ENCODE results near the gene POLR2I.
"Not testable (repeated sequence)": the region's sequence is repeated elsewhere in the genome, so short reads cannot be mapped to it uniquely, and the experiment has no call there.

The POLR2I gene

DNA sequence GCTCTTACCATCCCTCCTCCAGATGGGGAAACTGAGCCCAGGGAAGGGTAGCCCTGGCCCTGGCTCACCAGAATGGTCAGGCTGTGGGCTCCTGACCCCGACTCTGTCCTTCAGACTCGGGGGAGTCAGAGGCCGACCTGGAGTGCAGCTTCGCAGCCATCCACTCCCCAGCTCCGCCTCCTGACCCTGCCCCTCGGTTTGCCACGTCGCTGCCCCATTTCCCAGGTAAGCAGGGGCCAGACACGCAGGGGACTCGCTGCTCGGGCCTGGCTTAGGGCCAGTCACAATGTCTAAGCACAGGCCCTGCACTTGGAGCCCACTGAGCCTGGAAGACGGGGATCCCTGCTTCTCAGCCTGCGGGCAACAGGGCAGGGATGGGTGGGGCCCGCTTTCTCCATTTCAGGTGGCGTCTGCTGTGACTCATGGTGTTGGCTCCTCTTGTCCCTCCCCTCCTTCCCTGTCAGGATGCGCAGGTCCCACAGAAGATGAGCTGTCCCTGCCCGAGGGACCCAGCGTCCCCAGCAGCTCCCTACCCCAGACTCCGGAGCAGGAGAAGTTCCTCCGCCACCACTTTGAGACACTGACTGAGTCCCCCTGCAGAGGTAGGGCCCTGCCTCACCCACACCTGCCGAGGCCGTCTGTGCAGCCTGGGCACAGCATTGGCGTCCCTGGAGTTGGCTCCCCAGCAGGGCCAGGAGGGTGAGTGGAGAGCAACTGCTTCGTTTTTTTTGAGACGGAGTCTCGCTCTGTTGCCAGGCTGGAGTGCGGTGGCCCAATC, 12.9 kb downstream of the POLR2I start:
- no peak for DNase-seq

DNA sequence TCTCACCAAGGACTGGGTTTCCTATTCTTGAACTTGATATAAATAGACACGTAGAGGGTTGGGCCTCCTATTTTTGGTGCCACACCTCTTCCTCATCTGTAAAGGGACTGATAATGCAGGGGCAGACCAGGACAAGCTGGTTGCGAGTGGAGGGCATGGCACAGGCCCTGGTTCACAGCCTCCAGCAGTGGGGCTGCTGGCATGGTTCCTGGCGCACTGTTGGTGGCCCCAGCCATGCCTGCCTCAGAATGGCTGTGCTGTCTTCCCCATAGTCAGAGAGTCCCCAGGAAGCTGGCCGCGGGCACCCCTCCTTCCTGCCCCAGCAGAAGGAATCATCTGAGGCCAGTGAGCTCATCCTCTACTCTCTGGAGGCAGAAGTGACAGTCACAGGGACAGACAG, 14.2 kb downstream of the POLR2I start:
- DNase-seq, result peak in 6 of 51 donors; percentile 7 to 23 (median 14)

DNA sequence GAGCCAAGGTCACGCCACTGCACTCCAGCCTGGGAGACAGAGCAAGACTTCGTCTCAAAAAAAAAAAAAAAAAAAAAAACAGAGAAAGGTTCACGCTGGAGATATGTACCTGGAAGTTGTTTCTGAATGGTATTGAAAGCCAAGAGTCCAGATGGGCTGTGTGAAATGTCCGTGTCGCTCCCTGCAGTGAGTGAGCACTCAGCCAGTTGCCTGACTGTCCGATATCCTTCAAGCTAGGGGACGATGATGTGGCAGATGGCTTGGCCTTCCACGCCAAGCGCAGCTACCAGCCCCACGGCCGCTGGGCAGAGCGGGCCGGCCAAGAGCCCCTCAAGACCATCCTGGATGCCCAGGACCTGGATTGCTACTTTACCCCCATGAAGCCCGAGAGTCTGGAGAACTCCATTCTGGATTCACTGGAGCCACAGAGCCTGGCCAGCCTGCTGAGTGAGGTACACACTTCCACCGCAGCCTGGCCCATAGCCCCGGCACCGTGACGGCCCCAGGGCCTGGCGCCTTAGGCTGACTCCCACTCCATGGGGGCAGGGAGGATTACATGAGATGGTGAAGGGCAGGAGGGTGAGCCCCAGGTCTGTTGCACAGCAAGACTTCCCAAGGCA, 15.4 kb downstream of the POLR2I start:
- no peak for DNase-seq

DNA sequence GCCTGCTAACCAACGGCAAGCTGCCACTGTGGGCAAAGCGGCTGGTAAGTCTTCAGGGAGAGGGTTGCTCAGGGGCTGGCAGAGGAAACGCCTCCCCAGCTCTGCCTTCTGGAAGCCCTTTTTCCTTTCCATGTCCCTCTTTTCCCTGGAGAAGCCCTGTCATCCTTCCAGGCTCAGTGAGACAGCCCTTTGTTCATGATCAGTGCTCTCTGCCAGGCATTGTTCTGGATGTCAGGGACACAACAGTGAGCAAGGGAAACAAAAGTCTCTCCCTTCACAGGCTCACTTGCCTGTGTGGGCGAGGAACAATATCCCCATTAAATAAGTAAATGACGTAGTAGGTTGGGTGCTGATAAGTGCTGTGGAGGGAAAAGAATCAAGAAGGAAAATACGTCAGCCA, 17.6 kb downstream of the POLR2I start:
- peak in 44 of 51 donors; percentile 10 to 94 (median 64) for DNase-seq

DNA sequence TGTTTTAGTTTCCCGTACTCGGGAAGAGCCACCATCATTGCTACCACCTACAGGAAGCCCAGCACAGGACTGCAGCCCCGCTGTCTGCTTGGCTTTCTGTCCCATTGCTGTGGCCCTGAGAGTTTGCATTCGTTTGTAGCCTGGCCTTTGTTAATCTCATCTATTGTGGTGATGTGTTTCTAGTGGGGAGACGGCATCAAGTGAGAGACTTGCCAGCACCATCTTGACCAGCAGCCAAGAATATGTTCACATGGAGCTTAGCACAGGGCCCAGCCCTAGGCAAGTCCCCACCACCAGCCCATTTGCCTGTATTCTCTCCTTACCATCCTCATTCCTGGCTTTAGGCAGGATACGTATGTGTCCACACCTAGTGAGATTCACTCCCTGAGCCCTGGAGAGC, 21.0 kb downstream of the POLR2I start:
- DNase-seq, result peak in 15 of 51 donors; percentile 6 to 58 (median 34)

DNA sequence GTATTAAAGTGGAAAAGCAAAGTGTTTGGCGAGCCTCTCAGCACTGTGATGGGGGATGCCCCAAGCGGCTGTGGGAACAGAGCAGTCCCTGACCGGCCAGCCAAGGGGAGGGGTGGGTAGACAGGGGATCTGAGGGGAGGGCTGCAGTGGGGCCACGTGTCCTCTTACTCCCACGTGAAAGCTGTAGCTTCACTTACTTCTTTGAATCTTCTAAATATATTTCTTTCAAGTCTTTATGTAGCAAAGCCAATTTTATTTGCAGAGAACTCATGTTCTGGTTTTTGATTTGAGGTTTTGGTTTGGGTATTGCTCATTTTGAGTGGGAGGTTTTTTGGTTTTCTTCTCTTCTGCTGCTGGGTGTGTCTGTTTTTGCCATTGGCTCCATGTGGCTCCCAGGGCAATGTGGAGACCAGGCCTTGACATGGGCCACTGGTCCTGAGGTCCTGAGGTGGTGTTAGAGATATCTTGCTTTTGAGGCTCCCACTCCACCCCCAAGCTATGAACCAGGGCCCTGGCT, 21.5 kb downstream of the POLR2I start:
- peak in 3 of 51 donors; percentile 11 to 40 (median 14) for DNase-seq

DNA sequence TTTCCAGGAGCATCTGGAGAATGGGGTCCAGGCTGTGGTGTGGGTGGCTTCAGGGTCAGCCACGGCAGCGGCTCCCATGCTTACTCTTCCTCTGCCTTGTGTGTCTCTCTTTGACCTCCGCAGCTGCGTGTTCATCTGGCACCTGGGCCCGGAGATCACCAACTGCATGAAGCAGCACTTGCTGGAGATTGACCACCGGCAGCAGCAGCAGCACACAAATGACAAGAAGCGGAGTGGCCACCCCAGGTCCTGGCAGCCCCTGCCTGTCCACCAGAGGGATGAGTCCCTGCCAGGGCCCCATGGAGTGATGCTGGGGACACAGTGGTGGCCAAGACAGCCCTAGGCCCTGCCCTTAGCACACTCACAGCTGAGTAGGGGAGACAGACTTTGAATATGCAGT, 22.1 kb downstream of the POLR2I start:
- peak in 1 of 51 donors; percentile 8 for DNase-seq

DNA sequence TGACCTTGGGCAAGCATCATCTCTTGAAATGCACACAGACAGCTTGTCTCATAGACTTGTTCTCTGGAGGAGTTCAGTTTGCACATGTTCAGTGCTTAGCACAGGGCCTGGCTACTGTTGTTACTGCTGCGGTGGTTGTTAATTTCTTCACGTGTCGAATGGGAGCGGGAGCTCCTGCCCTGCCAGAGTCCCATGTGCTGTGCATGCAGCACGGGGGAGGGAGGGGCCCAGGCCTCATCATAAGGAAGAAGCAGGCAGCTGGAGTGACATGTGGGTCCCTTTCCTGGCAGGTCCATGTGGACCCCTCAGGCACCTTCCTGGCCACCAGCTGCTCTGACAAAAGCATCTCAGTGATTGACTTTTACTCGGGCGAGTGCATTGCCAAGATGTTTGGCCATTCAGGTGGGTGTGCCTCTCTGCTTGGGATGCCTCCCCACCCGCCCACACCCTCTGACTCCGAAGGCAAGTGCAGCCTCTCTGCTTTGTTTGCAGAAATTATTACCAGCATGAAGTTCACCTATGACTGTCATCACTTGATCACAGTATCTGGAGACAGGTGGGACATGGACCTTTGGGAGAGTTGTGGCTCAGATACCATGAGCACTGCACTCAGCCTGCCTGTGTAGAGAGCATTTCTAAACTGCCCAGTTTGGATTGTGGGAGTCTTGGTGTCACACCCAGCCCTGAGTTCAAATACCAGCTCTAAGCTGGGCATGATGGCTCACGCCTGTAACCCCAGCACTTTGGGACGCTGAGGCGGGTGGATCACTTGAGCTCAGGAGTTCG, 23.6 kb downstream of the POLR2I start:
- no peak for DNase-seq

DNA sequence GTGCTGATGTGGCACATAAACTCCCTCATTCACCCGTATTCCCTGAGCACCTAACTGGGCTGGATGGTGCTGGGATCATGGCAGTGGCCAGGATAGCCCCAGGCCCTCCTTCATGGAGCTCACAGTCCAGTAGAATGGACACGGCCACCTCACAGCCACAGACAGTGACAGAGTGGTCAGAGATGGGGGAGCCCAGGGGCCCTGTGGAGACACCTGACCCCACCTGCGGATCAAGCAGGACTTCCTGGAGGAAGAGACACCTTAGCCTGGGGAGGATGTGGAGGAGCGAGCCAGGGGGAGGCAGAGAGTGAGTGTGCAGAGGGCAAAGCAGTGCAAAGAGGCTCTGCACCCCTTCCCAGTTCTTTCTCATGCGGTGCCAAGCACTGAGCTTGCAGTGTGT, 24.8 kb downstream of the POLR2I start:
- DNase-seq, result no peak

DNA sequence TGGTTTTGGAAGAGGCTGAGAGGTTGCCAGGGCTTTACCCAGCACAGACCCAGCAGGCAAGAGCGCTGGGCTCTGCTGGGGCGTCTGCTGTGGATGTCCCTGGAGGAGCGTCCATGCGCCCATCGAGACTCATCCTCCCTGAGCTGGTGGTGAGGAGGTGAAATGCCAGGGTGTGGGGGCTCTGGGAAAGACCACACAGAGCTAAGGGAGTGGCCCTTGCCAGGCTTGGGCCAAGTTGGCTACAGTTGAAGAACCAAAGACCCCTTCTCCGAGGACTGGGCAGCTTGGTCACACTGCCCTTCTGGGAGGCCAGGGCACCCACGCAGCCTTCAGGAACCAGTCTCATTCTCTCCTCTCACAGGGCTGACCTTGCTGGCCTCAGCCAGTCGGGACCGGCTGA, 28.3 kb downstream of the POLR2I start:
- no peak for DNase-seq

DNA sequence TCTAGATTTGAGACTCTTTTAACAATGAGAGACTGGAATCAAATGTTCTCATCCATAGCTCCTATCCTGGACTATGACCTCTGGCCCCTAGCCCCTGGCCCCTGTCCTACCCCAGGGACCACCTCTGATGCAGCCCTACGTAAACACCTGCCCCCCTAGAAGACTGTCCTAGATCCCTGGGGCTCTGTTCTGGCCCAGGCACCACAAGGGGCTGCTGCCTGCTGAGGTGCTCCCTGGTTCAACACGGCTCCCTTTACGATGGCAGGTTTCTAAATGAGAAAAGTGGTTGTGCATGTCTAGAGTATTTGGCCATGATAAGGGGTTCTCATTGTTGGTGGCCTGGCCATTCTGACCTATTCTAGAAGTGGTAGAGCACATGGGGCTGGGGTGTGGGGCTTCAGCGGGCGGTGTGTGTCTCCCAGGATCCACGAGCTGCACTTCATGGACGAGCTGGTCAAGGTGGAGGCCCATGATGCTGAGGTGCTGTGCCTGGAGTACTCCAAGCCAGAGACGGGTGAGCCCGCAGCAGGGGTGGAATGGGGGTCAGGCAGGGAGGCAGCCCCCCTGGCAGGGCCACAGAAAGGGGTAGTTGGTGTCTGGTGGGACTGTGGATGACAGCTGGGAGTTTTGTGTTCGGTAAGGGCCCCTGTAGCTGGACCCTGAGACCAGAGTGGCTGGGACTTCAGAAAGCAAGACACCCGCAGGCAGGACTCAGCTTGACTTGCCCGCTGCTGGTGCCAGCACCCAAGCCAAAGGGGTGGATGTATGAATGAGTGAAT, 30.3 kb downstream of the POLR2I start:
- no peak for DNase-seq

DNA sequence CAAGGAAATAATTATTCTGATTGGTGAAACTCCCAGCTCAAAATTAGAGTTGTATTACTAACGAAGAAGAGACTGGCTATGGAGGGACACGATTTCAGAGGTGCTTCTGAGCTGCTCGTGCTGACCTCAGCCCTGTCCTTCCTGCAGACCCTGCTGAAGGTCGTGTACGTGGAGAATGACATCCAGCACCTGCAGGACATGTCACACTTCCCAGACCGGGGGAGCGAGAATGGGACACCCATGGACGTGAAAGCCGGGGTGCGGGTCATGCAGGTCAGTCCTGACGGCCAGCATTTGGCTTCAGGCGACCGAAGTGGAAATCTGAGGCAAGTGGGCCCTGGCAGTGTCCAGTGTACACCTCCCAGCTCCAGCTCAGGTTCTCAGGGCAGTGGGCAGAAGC, 31.8 kb downstream of the POLR2I start:
- no peak for DNase-seq

DNA sequence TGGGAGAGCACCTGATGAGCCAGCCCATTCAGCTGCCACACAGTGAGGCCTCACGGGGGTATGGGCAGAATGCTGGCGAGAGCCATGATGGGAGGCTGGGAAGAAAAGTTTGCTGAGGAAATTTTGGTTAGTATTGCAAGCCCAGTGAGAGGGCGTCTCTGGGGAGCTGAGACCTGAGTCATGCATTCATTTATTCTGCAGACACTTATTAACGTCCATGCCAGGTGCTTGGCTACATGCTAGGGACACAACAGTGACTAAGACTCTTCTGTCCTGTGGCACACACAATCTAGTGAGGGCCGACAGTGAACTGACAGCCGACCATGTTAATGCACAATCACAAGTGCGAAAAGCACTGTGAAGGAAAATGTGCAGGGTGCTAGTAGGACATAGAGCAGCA, 32.8 kb downstream of the POLR2I start:
- no peak for DNase-seq

DNA sequence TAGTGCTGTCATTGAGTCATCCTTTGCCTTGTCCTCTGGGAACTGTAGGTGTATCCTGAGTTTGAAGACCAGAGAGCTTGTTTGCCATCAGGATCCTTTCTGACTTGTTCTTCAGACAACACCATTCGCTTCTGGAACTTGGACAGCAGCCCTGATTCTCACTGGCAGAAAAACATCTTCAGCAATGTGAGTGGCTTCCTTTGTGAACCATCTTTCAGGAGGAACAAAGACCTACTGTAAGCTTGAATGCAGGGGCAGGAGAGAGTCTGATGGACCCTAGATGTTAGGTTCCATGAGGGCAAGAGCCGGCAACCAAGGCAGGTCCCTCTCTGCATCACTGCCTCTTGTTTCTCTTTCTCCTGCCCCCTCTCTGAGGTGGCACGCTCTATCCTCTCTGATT, 33.3 kb downstream of the POLR2I start:
- peak in 32 of 51 donors; percentile 1 to 83 (median 36) for DNase-seq

DNA sequence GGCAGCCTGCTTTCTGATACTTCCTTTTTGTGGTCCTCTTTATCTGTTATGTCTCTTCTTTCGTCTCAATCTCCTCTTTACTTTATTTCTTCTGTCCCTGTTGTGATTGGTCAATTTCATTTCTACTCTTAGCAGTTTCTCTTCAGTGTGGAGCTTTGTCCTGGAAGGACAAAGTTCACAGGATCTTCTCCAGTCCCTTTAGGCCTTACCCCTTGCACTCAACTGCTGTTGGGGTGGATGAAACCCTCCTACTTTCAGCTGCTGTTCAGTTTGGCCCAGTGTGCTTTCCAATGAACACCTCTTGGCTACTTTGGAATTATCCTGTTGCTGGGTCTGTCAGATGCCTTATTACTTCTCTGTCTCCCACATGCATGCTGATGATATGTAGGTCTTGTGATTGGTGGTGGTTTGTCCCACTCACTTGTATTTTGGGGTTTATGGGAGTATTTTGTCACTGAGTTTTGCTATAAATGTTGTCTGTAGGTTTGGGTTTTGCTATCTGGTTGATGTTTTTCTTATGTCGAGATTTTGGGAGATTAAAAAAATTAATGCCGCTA, 35.2 kb downstream of the POLR2I start:
- no peak for DNase-seq

DNA sequence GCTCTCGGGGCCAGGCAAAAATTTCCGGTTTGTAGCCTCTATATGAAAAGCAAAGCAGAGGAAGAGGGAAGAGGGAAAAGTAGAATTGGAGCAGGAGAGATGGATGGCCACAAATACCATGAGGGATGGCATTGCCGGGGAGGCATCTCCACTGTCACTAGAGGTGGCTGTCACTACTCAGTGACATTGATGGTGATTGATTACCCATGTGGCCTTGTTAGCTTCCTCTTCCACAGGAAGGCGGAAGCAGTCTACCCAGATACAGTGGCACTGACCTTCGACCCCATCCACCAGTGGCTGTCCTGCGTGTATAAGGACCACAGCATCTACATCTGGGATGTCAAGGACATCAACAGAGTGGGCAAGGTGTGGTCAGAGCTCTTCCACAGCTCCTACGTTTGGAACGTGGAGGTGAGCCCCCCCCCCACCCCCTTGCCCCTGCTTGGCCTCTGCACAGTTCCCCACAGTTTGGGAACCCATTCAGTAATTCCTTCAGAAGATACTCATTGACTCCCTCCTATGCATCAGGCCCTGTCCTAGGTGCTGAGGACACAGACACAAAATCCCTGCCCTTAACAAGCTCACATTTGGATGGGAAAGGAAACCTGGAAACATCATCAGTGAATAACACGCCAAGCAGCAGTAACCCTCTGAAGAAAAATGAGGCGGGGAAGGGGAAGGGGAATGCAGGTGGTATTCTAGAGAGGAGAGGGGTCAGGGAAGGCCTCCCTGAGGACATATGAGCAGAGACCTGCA, 41.4 kb downstream of the POLR2I start:
- no peak for DNase-seq

DNA sequence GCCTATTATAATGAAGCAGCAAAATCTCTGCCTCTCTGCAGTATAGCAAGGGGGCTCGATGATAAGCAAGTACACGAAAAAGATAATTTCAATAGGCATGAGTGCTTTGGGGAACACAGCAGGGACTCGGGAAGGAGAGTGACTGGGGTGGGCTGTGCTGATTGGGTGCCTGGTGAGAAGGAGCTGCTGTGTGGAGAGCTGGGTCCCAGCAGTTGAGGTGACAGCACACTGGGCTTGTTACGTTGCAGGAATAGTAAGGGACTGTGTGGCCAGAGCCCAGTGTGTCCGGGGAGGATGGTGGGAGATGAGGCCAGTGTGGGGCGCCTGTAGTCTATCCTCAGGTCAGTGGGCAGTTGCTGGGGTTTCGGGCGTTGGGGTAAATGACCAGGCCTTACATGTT, 42.6 kb downstream of the POLR2I start:
- no peak for DNase-seq

DNA sequence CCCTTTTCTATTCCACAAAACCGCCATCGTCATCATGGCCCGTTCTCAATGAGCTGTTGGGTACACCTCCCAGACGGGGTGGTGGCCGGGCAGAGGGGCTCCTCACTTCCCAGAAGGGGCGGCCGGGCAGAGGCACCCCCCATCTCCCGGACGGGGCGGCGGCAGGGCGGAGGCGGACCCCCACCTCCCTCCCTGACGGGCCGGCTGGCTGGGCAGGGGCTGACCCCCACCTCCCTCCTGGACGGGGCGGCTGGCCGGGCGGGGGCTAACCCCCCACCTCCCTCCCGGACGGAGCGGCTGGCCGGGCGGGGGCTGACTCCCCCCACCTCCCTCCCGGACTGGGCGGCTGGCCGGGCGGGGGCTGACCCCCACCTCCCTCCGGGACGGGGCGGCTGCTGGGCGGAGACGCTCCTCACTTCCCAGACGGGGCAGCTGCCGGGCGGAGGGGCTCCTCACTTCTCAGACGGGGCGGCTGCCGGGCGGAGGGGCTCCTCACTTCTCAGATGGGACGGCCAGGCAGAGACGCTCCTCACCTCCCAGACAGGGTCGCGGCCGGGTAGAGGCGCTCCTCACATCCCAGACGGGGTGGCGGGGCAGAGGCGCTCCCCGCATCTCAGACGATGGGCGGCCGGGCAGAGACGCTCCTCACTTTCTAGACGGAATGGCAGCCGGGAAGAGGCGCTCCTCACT, 45.7 kb downstream of the POLR2I start:
- DNase-seq, result not testable (repeated sequence)

DNA sequence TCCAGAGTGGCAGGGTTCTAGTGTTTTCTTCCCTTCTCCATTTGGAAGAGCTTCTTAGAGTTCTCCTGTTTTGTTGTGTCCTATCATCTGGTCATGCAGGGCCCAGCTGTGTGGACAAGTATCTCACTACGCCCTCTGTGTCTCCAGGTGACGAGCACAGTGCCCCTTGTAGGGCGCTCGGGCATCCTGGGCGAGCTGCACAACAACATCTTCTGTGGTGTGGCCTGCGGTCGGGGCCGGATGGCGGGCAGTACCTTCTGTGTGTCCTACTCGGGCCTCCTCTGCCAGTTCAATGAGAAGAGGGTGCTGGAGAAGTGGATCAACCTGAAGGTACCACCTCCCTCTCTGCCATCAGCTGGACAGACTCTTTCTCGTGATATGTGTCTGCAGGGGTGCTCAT, 47.0 kb downstream of the POLR2I start:
- no peak for DNase-seq

DNA sequence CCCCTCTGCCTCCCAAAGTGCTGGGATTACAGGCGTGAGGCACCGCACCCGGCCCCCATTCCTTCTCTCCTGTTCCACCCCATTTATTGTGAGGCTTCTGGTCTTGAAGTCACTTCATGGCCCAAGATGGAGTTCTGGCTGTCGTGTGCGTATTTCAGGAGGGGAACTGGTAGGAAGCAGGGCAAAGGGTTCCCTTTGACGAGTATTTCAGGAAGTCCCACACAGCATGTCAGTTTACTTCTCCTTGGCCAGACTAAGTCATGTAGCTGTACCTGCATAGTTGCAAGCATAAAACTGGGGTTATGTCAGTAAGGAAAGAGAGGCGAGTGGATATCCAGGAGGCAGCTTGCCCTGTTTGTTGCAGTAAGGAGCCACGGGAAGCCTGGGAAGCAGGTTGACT, 49.8 kb downstream of the POLR2I start:
- DNase-seq, result no peak

Measured in hypothalamus (tissue), 51 donors.